Ammon's horn (tissue), 1 donor: ENCODE measurements around the gene KAT2A.
"Not testable (repeated sequence)": the region's sequence is repeated elsewhere in the genome, so short reads cannot be mapped to it uniquely, and the experiment has no call there.

Source experiments
- DNase-seq: peaks from one replicate; pipeline ENCODE4 v3.0.0-alpha.2; 2016; ENCODE audit warnings: low spot score

The KAT2A gene

GRCh38 chr17:42120770-42121769, at the start of gene KAT2A:
Gene KAT2A (minus strand): TSS chr17:42121367. CDS start chr17:42121304, 63 bp downstream.
- DNase-seq = peak; percentile 92

- no peak for DNase-seq
Observed at GRCh38 chr17:42169351-42169750, 48.2 kb upstream of the KAT2A start.

- no peak for DNase-seq
Observed at GRCh38 chr17:42167807-42168206, 46.6 kb upstream of the KAT2A start.

GRCh38 chr17:42166196-42166763, 45.1 kb upstream of the KAT2A start:
- DNase-seq = no peak

GRCh38 chr17:42165751-42166150, 44.6 kb upstream of the KAT2A start:
- no peak for DNase-seq

GRCh38 chr17:42163696-42164407, 42.7 kb upstream of the KAT2A start:
- DNase-seq = no peak

- no peak for DNase-seq
Observed at GRCh38 chr17:42163113-42163512, 41.9 kb upstream of the KAT2A start.

- DNase-seq = no peak
Observed at GRCh38 chr17:42160531-42160910, 39.4 kb upstream of the KAT2A start.

- no peak for DNase-seq
Observed at GRCh38 chr17:42159796-42160530, 38.8 kb upstream of the KAT2A start.

GRCh38 chr17:42155614-42156045, 34.5 kb upstream of the KAT2A start:
- no peak for DNase-seq

GRCh38 chr17:42153919-42154742, 33.0 kb upstream of the KAT2A start:
- DNase-seq = no peak

GRCh38 chr17:42146911-42147607, 25.9 kb upstream of the KAT2A start:
- DNase-seq = no peak

- not testable (repeated sequence) for DNase-seq
Observed at GRCh38 chr17:42143138-42143537, 22.0 kb upstream of the KAT2A start.

- DNase-seq = peak; percentile 59
Observed at GRCh38 chr17:42142371-42142896, 21.3 kb upstream of the KAT2A start.

- DNase-seq = no peak
Observed at GRCh38 chr17:42141382-42141781, 20.2 kb upstream of the KAT2A start.

- not testable (repeated sequence) for DNase-seq
Observed at GRCh38 chr17:42140690-42141089, 19.5 kb upstream of the KAT2A start.

- no peak for DNase-seq
Observed at GRCh38 chr17:42138749-42139492, 17.8 kb upstream of the KAT2A start.

GRCh38 chr17:42136654-42137051, 15.5 kb upstream of the KAT2A start:
- DNase-seq = no peak
